HUES64 (cell line): Measurements from ENCODE around the gene CCDC142.
"Not testable (repeated sequence)": the region's sequence is repeated elsewhere in the genome, so short reads cannot be mapped to it uniquely, and the experiment has no call there.

ENCODE experiments used
- H3K27ac ChIP-seq: 2 replicates; pipeline ENCODE4 v1.7.0; 2013; ENCODE audit warnings: low read depth, low read length, inconsistent platforms
- H3K27me3 ChIP-seq: 2 replicates; pipeline ENCODE4 v1.6.1; 2013; ENCODE audit warnings: mild to moderate bottlenecking, low read length; ENCODE audit not compliant: insufficient read depth
- H3K36me3 ChIP-seq: 2 replicates; pipeline ENCODE4 v1.6.1; 2013; ENCODE audit warnings: mild to moderate bottlenecking, low read length; ENCODE audit not compliant: insufficient read depth
- H3K4me1 ChIP-seq: 2 replicates; pipeline ENCODE4 v1.6.1; 2013; ENCODE audit warnings: mild to moderate bottlenecking, low read length, moderate library complexity; ENCODE audit not compliant: insufficient read depth
- H3K4me3 ChIP-seq: 2 replicates; pipeline ENCODE4 v1.5.1; 2013; ENCODE audit warnings: mild to moderate bottlenecking, low read length, moderate library complexity
- H3K9ac ChIP-seq: 2 replicates; pipeline ENCODE4 v1.6.1; 2013; ENCODE audit warnings: mild to moderate bottlenecking, low read depth, low read length
- H3K9me3 ChIP-seq: 2 replicates; pipeline ENCODE4 v1.6.1; 2013; ENCODE audit warnings: low read depth, low read length; ENCODE audit not compliant: insufficient read depth
- WGBS: fragments of 150-250, 120-280 bp; methylation state at CpG from one replicate; pipeline ENCODE4 v1.1.7; 2013; ENCODE audit warnings: missing lambda C conversion rate; 5-methylcytosine and 5-hydroxymethylcytosine counted together

The CCDC142 gene

GRCh38 chr2:74444498-74445318, 38.1 kb downstream of the CCDC142 start:
- H3K4me1 ChIP-seq = 0 out of 2 replicates have a peak, but pooled peaks cover under 1% of the 10 kb centered on the region
- H3K27me3 ChIP-seq = peaks cover 4% of the 10 kb centered on the region; the same call in 1 of the 2 replicates
- H3K4me3 ChIP-seq = no peak overlapping the region
- no peaks in the 10 kb centered on the region for H3K36me3 ChIP-seq
- no peaks in the 10 kb centered on the region for H3K9me3 ChIP-seq
- H3K9ac ChIP-seq = no peak overlapping the region
- H3K27ac ChIP-seq = no peak overlapping the region
- WGBS = 82% methylated on average over 4 of the region's 5 CpGs

- Histone ChIP-seq H3K9ac (peak overlapping the region; percentile 87; the same call in 1 of the 2 replicates), H3K27ac (peak overlapping the region; percentile 99; the same call in 1 of the 2 replicates), H3K4me3 (peak overlapping the region; percentile 72), H3K4me1 (peaks cover 21% of the 10 kb centered on the region)
- 80% methylated on average over 16 of the region's 16 CpGs for WGBS
- not testable (repeated sequence) for H3K9me3 ChIP-seq, H3K36me3 ChIP-seq, H3K27me3 ChIP-seq
These were observed 40.1 kb downstream of the CCDC142 start for GRCh38 chr2:74442483-74443297.

- Histone ChIP-seq H3K9me3 (no peaks in the 10 kb centered on the region), H3K9ac (peak within 1 kb of the TSS; percentile 87), H3K27ac (peak within 1 kb of the TSS; percentile 99), H3K4me1 (peaks cover 29% of the 10 kb centered on the region), H3K27me3 (peaks cover 4% of the 10 kb centered on the region; the same call in 1 of the 2 replicates), H3K4me3 (peak within 1 kb of the TSS; percentile 72), H3K36me3 (peaks cover 6% of the 10 kb centered on the region; the same call in 1 of the 2 replicates)
- under 1% methylated on average over 75 of the region's 75 CpGs for WGBS
These were observed 40.9 kb downstream of the CCDC142 start, which contains the start of gene RTKN for GRCh38 chr2:74441690-74442482. TSS of gene RTKN (minus strand) at chr2:74441937. CDS start at chr2:74441816, 121 bp downstream.

GRCh38 chr2:74441170-74441689, 41.6 kb downstream of the CCDC142 start:
- peak overlapping the region; percentile 72 for H3K4me3 ChIP-seq
- WGBS = under 1% methylated on average over 33 of the region's 33 CpGs
- peaks cover 4% of the 10 kb centered on the region; the same call in 1 of the 2 replicates for H3K27me3 ChIP-seq
- peaks cover 32% of the 10 kb centered on the region for H3K4me1 ChIP-seq
- peak overlapping the region; percentile 87 for H3K9ac ChIP-seq
- H3K27ac ChIP-seq = peak overlapping the region; percentile 99
- no peaks in the 10 kb centered on the region for H3K9me3 ChIP-seq
- H3K36me3 ChIP-seq = peaks cover 6% of the 10 kb centered on the region; the same call in 1 of the 2 replicates

DNA sequence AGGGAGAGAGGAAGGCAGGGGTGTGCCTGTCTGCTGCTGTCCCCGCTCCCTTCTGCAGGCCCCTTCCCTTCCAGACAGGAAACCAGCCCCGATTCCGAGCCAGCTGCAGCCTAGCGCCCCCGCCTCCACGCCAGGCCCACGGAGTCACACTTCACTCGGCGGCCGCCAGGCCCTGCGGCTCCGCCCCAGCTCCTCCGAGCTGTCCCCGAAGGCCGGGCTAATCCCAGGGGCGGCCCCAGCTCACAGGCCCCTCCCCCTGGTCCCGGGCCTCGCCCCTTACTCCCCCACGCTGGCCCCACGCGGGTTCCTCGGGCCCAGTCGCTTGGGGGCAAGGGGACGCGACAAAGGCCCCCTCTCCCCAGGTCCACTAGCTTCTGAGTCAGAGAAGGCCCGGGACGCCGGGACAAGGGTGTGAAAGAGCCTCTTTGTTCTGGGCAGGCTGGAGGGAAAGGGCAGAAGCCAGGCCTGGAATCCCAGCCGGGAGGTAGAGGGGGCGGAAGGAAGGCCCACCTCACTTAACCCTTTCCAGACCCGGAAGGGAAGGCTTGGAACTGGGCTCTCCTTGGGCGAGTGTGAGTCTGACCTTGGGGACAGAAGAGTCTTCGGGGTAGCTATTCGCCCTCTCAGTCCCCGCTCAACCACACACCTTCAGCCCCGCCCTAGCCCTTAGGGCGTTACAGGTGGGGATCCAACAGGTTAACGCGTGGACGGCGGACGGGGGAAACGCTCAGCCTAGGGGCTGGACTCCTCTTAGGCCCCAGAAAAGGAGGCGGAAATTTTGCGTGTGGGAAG, 42.2 kb downstream of the CCDC142 start:
- under 1% methylated on average over 45 of the region's 45 CpGs for WGBS
- H3K4me3 ChIP-seq = peak overlapping the region; percentile 72
- peaks cover 4% of the 10 kb centered on the region; the same call in 1 of the 2 replicates for H3K27me3 ChIP-seq
- peak overlapping the region; percentile 87 for H3K9ac ChIP-seq
- H3K9me3 ChIP-seq = no peaks in the 10 kb centered on the region
- H3K4me1 ChIP-seq = peaks cover 32% of the 10 kb centered on the region
- H3K36me3 ChIP-seq = peaks cover 8% of the 10 kb centered on the region; the same call in 1 of the 2 replicates
- peak overlapping the region; percentile 99 for H3K27ac ChIP-seq

- WGBS = 42% methylated on average over 12 of the region's 14 CpGs
- Histone ChIP-seq H3K27me3 (peaks cover 4% of the 10 kb centered on the region; the same call in 1 of the 2 replicates), H3K4me1 (peaks cover 32% of the 10 kb centered on the region), H3K9ac (peak overlapping the region; percentile 87), H3K4me3 (peak overlapping the region; percentile 72), H3K27ac (peak overlapping the region; percentile 99), H3K36me3 (peaks cover 15% of the 10 kb centered on the region), H3K9me3 (no peaks in the 10 kb centered on the region)
These were observed 42.9 kb downstream of the CCDC142 start for GRCh38 chr2:74439803-74440377.

- H3K9me3 ChIP-seq = no peaks in the 10 kb centered on the region
- peaks cover 32% of the 10 kb centered on the region for H3K4me1 ChIP-seq
- peaks cover 16% of the 10 kb centered on the region for H3K36me3 ChIP-seq
- peak overlapping the region; percentile 87; the same call in 1 of the 2 replicates for H3K9ac ChIP-seq
- 72% methylated on average over 3 of the region's 3 CpGs for WGBS
- no peak overlapping the region for H3K27ac ChIP-seq
- H3K27me3 ChIP-seq = no peaks in the 10 kb centered on the region
- peak overlapping the region; percentile 72 for H3K4me3 ChIP-seq
These were observed 43.4 kb downstream of the CCDC142 start for GRCh38 chr2:74439373-74439772.

- no peak overlapping the region for H3K9ac ChIP-seq
- H3K27ac ChIP-seq = no peak overlapping the region
- peaks cover 32% of the 10 kb centered on the region for H3K4me1 ChIP-seq
- WGBS = 89% methylated on average over 1 of the region's 1 CpG
- H3K9me3 ChIP-seq = no peaks in the 10 kb centered on the region
- no peak overlapping the region for H3K4me3 ChIP-seq
- no peaks in the 10 kb centered on the region for H3K27me3 ChIP-seq
- peaks cover 19% of the 10 kb centered on the region for H3K36me3 ChIP-seq
These were observed 44.5 kb downstream of the CCDC142 start for GRCh38 chr2:74438248-74438647.

- peak overlapping the region; percentile 8; the same call in 1 of the 2 replicates for H3K27ac ChIP-seq
- H3K4me1 ChIP-seq = peaks cover 32% of the 10 kb centered on the region
- H3K4me3 ChIP-seq = peak overlapping the region; percentile 12; the same call in 1 of the 2 replicates
- 69% methylated on average over 5 of the region's 6 CpGs for WGBS
- no peaks in the 10 kb centered on the region for H3K9me3 ChIP-seq
- no peak overlapping the region for H3K9ac ChIP-seq
- peaks cover 26% of the 10 kb centered on the region for H3K36me3 ChIP-seq
- no peaks in the 10 kb centered on the region for H3K27me3 ChIP-seq
These were observed 45.7 kb downstream of the CCDC142 start for GRCh38 chr2:74436848-74437695.
